HG02938 (cell line): Measurements from ENCODE around the gene WNK3.
"Not testable (repeated sequence)": the region's sequence is repeated elsewhere in the genome, so short reads cannot be mapped to it uniquely, and the experiment has no call there.

Experiments
- ATAC-seq: cut with Tn5 transposase; IDR thresholded peaks from one replicate; pipeline ENCODE4 v1.9.1; 2021; ENCODE audit warnings: mild to moderate bottlenecking, moderate library complexity; ENCODE audit not compliant: unreplicated experiment

Gene WNK3

DNA sequence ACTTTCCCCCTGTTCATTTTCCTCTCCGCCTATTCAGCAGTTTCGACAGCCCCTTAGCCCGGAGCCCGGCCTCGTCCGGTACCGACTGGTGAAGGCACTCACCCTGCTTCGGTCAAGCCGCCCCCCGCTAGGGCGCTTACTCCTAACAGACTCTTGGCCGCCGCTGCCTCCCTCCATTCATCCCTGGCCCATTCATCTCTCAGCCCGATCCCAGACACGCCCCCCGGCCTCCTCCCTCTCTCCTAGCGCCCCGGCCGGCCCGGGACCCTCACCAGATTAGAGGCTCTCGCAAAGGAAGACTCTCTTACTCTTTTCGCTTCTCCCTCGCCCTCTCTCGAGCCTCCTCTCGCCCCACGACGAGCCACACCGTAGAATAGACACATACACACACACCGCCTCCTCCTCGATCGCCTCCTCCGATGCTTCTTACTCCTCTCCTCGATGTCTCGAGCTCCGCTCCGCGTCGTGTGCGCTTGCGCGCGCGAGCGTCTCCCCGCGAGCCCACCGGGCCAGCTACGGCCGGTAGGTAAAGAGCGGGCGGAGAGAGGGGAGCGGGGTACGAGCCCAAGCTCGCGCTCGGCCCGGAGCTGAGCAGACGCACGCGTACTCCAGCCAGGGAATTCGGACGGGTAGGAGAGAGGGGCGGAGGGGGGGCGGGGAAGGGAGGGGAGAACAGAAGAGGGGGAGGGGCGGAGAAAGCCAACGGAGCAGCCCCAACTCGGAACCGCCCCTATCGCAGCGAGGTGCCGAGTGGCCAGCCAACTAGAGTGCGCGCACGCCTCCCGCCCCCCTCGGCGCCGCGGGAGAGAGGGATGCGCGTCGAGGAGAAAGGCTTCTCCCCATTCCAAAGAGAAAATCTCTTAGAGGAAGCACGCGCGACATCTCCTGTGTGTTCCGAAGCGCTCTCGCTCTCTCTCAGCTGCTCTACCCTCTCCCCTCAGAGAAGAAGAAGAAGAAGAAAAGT is at the start of gene WNK3:
Gene WNK3 (minus strand): TSS at position 633 of the 964 bp plus-strand sequence.
- ATAC-seq, result no peak

DNA sequence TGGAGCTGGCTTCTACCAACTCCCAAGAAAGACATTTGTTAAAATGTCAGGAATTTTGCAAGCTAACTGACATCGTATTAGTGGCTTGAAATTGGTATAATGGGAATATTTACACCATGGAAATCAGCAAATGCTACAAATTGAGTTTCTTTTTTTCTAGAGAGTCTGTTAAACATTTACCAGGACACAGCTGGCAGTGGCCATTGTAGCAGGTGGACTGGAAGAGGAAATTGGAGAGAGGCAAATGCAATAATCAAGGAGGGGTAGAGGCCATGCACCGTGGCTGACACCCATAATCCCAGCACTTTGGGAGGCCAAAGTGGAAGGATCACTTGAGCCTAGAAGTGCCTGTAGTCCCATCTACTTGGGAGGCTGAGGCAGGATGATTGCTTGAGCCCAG is 49.4 kb upstream of the WNK3 start:
- no peak for ATAC-seq

DNA sequence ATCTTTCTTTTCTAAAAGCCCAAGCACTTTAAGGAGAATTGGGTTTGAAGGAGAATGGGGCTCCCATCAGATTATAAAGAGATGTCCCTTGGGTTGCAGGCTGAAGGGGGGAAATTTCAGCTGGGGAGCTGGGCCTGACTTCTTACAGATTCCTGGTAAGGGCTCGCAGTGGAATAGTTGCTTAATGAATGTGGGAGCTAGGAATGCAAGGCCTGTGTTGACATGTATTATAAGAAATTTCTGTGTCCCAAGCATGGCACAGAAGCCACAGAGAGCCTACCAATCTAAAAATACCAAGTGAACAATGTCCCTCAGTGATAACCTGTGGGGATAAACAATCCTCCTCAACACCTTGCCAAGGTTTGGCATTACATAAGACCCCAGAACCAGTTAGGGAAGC is 39.3 kb upstream of the WNK3 start:
- ATAC-seq, result no peak

- ATAC-seq, result no peak
These were observed 28.5 kb upstream of the WNK3 start for GRCh38 chrX:54386314-54386713.

DNA sequence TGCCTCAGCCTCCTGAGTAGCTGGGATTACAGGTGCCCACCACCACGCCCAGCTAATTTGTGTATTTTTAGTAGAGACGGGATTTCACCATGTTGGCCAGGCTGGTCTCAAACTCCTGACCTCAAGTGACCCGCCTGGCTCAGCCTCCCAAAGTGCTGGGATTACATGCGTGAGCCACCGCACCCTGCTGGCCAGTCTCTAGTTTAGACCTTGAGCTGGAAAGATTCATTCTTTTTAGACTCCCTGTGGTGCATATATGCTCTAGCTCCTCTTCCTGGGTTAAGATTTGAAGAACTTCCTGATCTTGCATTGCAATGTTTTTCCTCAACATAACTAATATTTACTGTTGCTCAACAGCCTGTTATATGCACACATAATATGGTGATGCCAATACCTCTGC is 26.8 kb upstream of the WNK3 start:
- ATAC-seq, result not testable (repeated sequence)

- ATAC-seq, result no peak
These were observed 1.6 kb upstream of the WNK3 start for GRCh38 chrX:54359408-54359807.

GRCh38 chrX:54358424-54359211 is 772 bp upstream of the WNK3 start:
- no peak for ATAC-seq

DNA sequence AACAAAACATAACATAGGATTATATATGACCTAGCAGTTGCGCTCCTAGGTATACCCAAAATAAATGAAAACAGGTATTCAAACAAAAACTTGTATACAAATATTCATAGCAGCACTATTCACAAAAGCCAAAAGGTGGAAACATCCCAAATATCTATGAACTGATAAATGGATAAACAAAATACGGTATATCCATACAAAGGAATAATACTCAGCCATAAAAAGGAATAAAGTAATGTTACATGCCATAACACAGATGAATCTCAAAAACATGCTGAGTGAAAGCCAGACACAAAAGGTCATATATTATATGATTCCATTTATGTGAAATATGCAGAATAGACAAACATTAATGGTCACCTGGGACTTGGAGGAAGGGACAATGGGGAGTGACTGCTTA is 5.2 kb downstream of the WNK3 start:
- ATAC-seq, result no peak

DNA sequence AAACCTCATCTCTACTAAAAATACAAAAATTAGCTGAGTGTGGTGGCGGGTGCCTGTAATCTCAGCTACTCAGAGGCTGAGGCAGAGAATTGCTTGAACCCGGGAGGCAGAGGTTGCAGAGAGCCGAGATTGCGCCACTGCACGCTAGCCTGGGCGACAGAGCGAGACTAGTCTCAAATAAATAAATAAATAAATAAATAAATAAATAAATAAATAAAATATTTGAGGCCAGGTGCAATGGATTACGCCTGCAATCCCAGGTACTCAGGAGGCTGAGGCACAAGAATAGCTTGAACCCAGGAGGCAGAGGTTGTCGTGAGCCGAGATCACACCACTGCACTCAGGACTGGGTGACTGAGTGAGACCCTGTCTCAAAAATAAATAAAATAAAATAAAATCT is 20.5 kb downstream of the WNK3 start:
- not testable (repeated sequence) for ATAC-seq

GRCh38 chrX:54325077-54325476 is 32.8 kb downstream of the WNK3 start:
- no peak for ATAC-seq

DNA sequence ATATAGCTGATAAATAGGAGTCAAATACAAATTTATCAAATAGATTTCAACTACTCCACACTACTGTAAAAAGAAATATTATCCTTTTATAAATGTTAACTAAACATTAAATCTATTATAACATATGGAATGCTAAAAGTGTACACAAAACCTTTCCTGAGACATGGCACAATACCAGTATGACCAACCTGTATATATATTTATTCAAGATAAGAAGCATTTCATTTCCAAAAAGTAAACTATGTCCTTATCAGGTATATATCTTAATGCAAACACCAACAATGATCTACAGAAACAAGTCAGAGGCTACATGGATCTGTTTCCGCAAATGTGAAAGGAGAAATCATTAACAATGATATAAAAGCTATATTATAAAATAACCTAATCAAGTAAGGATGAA is 37.8 kb downstream of the WNK3 start:
- ATAC-seq, result no peak

- no peak for ATAC-seq
These were observed 51.5 kb downstream of the WNK3 start for GRCh38 chrX:54306379-54306778.

- ATAC-seq, result no peak
These were observed 56.3 kb downstream of the WNK3 start for GRCh38 chrX:54301516-54301915.

DNA sequence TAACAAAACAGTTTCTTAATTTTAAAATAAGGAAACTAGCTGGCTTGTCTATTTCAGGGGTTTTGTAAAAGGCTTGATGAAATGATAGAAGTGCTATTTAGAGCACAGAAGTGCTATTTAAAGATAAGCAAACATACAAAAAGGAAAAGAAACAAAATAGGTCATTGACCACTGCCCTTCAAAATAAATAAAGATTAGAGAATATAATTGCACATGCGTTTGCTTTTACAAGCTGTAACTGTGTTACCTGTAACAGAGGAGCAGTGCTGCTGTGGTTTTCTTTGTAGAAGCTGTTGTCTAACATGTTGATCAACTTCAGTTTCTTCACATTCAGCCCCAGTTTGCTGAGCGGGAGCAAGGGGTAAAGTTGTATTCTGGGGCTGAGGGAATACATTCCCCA is 63.5 kb downstream of the WNK3 start:
- no peak for ATAC-seq

DNA sequence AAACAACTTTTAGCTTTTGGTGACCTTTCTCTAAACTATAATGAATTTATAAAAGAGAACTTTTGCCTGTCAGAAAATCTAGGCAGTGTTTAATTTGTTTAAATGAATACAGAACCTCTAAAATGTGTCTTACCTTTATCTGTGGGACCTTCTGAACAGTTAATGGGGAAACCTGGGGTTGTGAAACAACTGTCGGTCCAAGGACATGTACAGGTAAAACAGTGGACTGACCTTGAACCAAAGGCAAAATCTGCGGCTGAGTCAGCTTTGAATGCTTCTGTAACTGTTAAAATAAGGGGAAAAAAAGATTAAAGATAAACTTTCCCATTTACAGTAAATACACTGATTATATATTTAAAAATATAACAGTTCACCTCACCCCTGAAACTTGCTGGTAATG is 65.1 kb downstream of the WNK3 start:
- ATAC-seq, result no peak

GRCh38 chrX:54291758-54292157 is 66.1 kb downstream of the WNK3 start:
- ATAC-seq, result no peak

DNA sequence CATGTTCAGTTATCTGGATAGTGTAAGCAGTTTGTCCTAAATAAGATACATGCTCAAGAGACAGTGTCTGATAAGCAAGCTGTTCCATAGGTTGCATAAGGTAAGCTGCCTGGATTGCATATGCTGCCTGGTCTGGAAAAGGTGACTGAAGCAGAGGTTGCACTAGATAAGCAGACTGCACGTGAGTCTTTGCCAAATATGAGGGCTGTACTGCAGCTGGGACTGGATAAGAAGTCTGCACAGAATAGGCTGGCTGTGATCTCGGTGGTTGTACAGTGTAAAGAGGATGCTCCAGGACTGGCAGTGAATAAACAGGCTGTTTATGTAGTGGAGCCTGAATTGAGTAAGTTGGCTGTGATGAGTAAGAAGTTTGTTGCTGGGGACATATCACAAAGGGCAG is 68.9 kb downstream of the WNK3 start:
- ATAC-seq, result no peak

DNA sequence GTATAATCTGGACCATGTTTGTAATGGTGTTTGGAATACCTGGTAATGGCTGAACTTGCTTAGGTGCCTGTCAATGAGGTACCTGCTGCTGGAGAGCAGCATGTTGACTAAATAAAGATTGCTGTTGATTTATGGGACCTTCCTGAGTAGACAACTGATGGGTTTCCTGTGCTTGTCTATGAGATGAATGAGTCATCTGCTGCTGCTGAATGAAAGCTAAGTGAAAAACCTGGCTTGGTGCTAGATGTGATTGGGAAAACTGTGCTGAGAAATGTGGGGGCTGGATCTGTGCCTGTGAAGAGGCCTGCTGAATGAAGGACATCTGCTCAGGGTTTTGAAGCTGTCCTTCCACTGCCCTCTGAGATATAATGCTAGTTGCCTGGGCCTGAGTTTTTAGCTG is 69.6 kb downstream of the WNK3 start:
- no peak for ATAC-seq

GRCh38 chrX:54281676-54282075 is 76.2 kb downstream of the WNK3 start:
- ATAC-seq, result no peak

- ATAC-seq, result no peak
These were observed 77.4 kb downstream of the WNK3 start for GRCh38 chrX:54280466-54280865.

GRCh38 chrX:54271664-54272063 is 86.2 kb downstream of the WNK3 start:
- ATAC-seq, result no peak

DNA sequence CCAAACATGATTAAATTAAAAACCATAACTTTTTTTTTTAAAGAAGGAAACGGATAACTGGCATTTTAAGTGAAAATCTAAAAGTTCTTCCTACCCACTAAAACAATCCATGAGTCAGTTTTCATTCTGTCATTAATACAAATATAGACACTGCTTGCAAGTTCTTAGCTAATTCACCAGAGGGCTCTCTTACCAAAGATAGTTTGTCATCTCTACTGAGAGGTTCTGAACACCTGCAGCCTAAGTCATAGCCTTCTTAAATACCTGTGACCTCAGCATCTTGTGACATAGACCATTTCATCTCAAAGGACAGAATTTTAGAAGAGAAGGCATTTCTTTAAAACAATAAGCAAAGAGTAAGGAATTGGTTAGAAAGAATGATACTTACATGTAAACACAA is 109.5 kb downstream of the WNK3 start:
- ATAC-seq, result no peak
